Effector CD4-positive, alpha-beta T cell (primary cell): ENCODE measurements around the gene SPACDR.
A peak's percentile ranks its signal among the peaks of the same experiment; 100 is the strongest.

Source experiments
- DNase-seq: peaks from one replicate; pipeline ENCODE4 v3.0.0-alpha.2; 2020

Gene SPACDR

GRCh38 chr7:100484673-100485045, 20.6 kb upstream of the SPACDR start:
- DNase-seq = no peak

- peak; percentile 40 for DNase-seq
Observed at GRCh38 chr7:100483722-100484672, 19.9 kb upstream of the SPACDR start, which contains the start of gene NYAP1. TSS of gene NYAP1 (plus strand) at chr7:100483927. CDS start at chr7:100485312, 1,385 bp downstream.

DNA sequence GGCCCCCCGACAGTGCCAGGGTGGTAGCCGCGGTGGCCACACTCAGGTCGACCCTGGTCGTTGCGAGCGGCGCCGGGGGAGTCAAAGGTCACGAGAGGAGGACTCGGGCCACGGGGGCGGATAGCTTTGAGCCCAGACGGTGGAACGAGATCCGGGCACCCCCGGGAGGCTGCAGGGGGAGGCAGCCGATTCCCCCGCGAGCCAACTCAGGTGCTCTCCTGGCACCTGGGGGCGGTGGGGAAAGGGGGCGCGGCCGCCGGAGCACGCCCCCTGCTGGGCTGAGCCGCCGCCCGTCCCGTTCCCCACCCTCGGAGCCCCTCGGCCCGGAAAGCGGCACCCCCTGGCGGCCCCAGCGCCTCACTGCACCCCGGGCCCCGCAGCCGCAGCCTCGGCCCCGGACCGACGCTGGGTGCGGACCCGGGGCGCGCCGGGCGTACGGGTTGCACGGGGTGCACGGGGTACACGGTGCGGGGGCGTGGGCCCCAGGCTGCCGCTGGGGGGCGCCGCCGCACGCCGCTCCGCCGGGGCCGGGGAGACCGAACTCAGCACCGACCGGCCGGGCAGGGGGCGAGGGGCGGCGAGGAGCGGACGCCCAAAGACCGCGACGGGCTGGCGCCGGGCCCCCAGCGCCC, 19.1 kb upstream of the SPACDR start:
- peak; percentile 76 for DNase-seq

DNA sequence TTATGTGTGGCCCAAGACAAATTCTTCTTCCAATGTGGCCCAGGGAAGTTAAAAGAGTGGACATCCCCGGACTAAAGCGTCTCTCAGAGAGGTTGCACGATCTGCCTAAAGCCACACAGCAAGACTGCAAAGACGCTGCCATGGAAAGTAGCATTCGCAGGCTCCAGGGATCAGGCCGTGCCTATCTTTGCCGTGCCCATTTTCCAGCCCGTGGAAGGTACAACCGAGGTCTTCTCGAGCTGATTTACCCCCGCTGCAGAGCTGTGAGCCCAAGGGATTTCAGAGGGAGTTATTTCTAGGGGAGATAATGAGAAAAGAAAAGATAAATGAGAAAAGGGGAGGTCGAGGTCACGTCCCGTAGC, 18.6 kb upstream of the SPACDR start:
- DNase-seq = no peak

DNA sequence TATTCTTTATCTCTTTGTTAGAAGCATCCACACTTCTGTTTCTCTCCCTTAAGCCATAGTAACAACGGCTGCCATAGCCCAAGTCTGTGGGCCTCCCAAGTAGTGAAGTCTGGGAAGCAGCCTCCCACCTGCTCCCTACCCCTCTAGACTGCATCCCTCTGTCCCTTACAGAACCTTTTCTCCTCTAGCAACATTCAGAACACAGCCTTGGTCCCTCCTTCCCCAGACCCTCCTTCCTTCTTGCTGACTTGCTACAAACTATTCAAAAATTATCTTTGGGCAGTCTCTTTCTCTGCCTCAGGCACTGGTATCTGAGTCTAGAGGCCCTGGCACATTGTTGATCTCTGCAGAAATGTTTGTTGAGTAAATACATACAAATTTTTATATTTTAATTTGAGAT, 17.4 kb upstream of the SPACDR start:
- no peak for DNase-seq

DNA sequence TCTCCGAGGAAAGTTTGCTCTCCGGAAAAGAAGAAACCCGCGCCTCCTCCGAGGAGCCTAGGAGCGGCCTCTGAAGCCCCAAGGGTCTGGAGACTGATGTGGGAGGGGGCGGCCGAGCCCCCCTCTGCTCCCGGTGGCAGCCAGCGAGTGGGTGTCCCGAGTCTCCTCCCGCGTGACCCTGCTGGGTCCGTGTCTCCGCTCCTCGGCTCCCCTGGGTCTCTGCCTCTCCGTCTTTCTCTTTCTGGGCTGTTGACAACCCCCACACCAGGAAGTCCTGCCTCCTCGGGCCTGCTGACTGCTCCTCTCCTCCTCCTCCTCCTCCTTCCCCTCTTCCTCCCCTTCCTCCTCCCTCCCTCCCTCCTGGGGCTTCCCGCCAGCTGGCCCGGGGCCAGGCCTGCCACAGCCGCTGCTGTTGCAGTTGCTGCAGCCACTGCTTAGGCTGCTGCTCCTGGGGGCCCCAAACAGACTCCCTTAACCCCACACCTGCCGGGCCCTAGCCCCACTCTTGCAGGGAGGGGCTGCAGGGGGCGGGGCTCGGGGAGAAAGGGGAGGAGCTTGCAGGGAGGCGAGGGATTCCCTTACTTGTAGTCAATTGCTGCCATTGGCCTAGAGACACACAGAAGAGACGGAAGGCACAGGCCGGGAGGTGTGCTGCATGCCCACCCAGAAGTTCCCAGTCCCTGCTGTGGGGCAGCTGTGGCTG, 15.0 kb upstream of the SPACDR start, which contains the start of gene TSC22D4:
Gene TSC22D4 (minus strand): TSS at position 257 of the 703 bp plus-strand sequence. CDS start 1,176 bp downstream, outside the sequence.
- DNase-seq = peak; percentile 86

DNA sequence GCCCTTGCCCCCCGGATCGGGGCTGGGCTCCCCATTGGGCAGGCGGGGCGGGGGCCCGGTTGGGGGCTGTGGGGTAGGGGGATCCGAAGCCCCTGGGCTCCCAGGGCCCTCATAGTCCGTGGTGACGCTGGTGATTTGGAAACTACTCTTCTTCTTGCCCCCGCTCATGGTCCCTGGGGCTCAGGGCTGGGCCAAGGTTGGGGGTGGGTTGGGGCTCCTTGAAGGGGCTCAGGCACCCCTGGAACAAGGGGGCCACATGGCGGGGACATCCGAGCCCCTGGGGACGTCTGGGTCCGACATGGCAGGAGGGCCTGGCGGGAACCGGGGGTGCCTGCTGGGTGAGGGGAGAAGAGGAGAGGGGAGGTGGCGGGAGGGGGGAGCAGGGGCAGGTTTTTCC, 13.8 kb upstream of the SPACDR start:
- no peak for DNase-seq

DNA sequence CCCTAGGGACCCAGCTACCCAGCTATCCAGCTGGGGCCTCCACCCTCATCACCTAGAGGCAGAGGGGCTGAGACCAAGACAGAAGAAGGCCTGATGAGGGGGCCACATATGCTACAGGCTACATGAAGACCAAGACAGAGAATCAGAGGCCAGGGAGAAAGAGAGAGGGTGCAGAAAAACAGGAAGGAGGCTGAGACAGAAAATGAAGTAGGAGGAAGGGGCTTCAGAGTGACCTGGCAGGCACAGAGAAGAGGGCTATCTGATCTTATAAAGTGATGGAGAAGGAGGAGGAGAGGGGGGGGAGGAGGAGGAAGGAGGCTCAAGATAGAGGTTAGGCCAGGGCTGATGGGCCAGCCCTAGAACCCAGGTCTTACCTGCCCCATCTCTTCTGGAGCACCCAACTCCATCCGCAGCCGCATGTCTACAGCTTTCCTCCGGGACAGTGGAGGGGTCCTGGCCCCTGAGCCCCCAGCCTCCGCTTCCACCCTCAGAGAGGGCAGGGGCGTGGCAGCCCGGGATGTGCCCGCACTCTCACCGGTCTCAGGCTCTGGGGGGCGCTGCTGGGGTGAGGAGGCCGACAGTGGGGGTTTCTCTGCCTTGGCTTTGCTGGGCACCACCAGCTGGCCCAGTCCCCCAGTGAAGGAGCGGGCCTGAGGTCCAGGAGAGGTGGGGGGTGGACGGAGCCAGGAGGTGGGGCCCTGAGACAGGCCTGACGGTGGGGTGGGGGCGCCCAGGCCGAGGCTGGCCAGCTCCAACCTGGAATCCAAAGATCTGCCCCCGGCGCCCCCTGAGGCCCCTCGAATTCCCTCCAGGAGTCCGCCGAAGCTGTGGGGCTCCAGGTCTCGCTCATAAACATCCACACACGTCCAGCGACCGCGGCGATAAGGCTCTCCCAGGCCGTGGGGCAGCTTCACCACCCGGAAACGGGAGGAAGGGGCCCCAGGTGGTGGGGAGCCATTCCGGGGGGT, 13.1 kb upstream of the SPACDR start:
- DNase-seq = peak; percentile 31

GRCh38 chr7:100476101-100476780, 12.2 kb upstream of the SPACDR start:
- DNase-seq = no peak

DNA sequence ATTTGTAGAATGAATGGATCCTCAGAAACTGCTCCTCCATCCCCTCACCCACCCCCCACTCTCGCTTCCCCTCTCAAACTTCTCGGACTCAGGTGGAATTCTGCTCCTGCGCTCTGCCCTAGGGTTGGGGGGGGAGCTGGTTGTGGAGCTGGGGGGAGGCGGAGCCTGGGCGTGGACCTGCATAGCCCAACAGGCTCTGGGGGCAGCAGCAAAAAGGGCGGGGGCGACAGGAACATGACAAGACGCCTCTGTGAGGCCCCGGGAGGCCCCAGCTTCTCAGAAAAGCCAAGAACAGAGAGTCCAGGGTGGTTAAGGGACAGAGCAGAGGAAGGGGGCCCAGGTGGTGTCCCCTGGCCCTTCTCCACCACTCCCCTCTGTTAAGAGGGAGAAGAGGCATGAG, 11.5 kb upstream of the SPACDR start:
- no peak for DNase-seq

GRCh38 chr7:100472854-100473499, 8.9 kb upstream of the SPACDR start:
- no peak for DNase-seq

GRCh38 chr7:100472121-100472851, 8.2 kb upstream of the SPACDR start:
- no peak for DNase-seq

GRCh38 chr7:100471021-100471420, 7.0 kb upstream of the SPACDR start:
- no peak for DNase-seq

- peak; percentile 83 for DNase-seq
Observed at GRCh38 chr7:100469227-100470044, 5.4 kb upstream of the SPACDR start.

- no peak for DNase-seq
Observed at GRCh38 chr7:100467638-100468373, 3.7 kb upstream of the SPACDR start.

DNA sequence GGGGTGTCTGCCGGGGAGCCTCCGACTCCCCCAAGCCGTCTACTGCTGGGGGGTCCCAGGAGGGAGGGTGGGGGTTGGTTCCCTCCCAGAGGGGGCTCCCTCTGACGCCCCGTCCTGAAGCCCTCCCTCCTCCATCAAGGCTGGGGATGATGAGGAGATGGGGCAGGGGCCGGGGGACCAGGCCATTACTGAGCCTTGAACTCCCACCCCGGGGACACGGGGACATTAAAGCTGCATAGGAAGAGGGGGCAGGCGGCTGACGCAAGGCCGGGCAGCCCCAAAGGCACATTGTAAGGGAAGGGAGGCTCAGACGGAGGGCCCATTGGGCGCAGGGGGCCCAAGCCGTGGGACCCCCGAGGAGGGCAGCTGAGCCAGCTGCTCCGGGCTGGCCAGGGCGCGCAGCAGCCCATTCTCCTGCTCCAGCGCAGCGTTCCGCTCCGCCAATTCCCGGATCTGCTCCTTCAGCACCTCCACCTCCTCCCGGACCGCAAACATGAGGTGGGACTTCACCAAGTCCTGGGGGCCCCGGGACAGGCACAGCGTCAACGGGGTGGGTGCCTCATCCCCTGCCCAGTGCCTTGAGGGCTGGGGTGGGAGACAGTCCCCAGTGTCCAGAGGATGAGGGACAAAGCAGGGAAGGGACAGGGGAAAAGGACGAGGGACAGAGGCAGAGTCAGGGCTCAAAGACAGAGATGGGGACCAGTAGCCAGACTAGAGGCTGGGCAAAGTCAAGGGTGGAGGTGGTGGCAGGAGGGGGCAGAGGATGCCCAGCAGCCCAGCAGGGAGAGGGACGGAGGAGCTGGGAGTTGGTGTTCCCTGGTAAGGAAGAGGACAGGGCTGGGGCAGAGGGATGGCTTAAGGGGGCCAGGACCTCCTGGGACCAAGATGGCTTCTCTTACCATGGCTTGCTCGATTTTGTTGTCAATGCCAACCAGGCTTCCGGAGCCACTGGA, 2.9 kb upstream of the SPACDR start:
- no peak for DNase-seq

GRCh38 chr7:100465702-100466311, 1.7 kb upstream of the SPACDR start:
- no peak for DNase-seq
